Fibroblast of lung (primary cell): ENCODE data around the gene GARIN5B.

Experiments used
- EZH2 ChIP-seq: IDR thresholded peaks from 2 replicates; pipeline ENCODE4 v1.5.1; 2012; ENCODE audit warnings: low read length, control low read depth, mild to moderate bottlenecking; ENCODE audit errors: missing control alignments
- TF ChIP-seq, protein P1 (sequence below), 2 donors: IDR thresholded peaks in 1 of 2; conservative IDR thresholded peaks in 1 of 2; 1 replicate in 1 of 2; 2 replicates in 1 of 2; pipeline ENCODE4 v1.5.1; 2011 to 2012; ENCODE audit warnings: low read length in 2 of 2, control low read depth in 1 of 2, inconsistent platforms in 1 of 2, low read depth in 1 of 2, mild to moderate bottlenecking in 1 of 2

DNA sequence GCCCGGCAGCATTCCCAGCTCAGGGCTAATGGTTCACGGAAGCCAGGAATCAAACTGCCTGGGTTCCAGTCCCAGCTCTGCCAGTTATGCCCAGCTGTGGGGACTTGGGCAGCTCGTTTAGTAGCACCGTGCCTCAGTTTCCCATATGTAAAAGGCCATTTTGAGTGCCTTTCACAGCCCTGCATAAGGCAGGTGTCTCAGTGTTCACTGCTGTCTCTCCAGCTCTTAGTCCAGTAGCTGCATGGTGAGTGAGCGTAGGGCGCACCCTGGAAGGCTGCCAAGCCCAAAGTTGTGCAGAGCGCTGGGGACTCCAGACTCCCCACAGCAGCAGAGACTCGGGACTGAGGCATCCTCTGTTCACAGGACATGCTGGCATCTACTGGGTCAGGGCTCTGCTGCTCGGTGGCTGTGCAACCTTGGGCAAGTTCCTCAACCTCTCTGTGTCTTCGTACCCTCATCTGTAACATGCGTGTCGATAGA, 28.2 kb upstream of the GARIN5B start:
- no peak for TF ChIP-seq EZH2
- TF ChIP-seq, protein P1, sequence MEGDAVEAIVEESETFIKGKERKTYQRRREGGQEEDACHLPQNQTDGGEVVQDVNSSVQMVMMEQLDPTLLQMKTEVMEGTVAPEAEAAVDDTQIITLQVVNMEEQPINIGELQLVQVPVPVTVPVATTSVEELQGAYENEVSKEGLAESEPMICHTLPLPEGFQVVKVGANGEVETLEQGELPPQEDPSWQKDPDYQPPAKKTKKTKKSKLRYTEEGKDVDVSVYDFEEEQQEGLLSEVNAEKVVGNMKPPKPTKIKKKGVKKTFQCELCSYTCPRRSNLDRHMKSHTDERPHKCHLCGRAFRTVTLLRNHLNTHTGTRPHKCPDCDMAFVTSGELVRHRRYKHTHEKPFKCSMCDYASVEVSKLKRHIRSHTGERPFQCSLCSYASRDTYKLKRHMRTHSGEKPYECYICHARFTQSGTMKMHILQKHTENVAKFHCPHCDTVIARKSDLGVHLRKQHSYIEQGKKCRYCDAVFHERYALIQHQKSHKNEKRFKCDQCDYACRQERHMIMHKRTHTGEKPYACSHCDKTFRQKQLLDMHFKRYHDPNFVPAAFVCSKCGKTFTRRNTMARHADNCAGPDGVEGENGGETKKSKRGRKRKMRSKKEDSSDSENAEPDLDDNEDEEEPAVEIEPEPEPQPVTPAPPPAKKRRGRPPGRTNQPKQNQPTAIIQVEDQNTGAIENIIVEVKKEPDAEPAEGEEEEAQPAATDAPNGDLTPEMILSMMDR (conservative IDR thresholded peaks at IDR 0.05 in 1 of 2, IDR thresholded peaks at IDR 0.05 in 1 of 2; ENCODE audit: low read depth in 1 of 2, low read length in 2 of 2), result no peak
